Embryonic facial prominence (tissue), 1 donor: ENCODE data around the gene TCHHL1.
A peak's percentile ranks its signal among the peaks of the same experiment; 100 is the strongest.

Experiments
- DNase-seq: peaks from one replicate; pipeline ENCODE4 v3.0.0-alpha.2; 2016; ENCODE audit errors: extremely low spot score

Gene TCHHL1

DNA sequence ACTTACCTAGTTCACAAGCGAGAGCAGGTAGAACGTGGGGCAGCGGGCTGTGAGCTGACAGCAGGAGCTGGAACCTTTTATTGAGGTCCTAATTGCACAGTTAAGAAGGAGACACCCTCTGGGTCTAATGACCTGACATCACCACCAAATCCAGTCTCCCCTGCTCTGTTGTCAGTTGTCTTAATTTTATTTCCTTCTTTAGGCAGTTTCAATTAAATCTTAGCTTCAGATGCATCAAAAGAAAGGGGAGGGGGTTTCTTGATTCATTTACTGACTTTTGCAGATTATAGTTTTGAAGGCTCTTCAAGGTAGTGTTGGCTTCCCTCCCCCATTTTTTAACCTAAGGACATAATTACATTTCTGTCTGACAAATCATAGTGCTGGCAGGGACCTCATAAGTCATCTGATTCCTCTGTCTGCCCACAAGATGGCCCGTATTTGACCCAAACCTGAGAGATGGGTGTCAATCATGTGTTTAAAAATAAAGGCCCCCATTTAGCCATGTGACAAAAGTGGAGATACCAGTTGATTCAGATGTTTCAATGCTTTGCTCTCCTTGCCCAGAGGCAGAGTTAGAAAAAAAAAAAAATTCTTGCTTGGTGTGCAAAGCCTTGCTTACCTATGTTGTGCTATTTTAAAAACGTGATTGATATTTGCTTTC, at the start of gene TCHHL1:
Gene TCHHL1, minus strand, starts transcription at position 51 of the 661 bp plus-strand sequence. CDS start 921 bp downstream, outside the sequence.
- DNase-seq: no peak

DNA sequence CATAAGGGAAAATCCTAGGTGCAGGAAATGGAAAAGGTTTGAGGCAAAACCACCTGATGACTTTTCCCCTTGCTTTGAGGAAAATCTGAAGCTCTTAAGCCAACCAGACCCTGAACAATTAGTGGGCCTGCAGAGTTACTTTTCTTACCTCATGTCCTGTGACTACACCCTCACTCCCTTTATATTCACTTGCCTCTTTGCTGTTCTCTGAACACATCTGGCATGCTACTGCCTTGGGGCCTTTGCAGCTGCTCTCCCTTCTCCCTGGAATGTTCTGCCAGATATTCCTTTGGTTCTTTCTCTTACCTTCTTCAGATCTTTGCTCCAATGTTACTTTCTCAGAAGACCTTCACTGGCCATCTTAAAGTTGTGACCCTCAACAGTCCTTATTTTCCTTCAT, 48.4 kb upstream of the TCHHL1 start:
- no peak for DNase-seq

DNA sequence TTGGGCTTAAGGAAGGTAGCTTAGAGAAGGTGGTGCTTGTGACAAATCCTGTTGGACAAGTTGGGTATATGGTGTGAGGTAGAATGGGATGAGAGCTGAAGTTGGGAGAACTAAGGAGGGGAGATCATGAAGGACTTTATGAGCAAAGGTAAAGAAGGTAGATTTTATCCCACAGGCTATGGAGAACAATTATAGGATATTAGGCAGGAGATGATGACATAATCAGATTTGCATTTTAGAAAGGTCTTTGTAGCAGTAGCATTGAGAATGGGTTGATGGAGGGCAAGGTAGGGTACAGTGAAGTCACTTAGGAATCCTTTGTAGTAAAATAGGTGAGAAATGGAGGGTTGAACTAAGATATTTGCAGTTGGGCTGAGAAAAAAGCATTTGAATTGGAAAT, 41.3 kb upstream of the TCHHL1 start:
- DNase-seq: no peak

GRCh38 chr1:152127673-152128072, 38.8 kb upstream of the TCHHL1 start:
- no peak for DNase-seq

DNA sequence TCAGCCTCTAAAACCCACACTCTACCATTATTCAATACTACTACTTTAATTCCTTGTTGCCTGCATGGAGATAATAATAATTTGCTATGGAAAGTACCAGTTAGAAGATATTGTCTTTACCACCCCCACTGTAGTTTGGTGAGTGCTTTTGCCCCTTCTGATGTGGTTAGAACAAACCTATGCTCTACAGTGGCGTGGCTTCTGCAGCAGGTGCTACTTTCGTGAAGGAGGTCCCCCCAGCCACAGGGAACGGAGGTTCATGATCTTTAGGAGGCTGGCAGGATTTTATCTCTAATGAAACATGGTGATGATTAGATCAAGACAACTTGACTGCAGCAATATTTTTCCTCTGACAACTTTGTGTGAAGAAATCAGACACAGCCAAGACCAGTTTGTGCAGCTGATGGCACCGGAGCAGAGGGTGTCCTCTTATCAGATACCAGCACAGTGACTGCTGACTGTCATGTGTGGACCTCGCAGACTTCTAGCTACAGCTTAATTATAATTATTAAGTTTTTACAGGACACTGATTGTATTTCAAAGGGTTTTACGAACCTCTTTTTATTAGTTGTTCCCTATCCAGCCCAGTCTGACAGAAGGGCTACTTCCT, 37.1 kb upstream of the TCHHL1 start:
- DNase-seq: no peak

GRCh38 chr1:152118915-152119314, 30.1 kb upstream of the TCHHL1 start:
- no peak for DNase-seq

DNA sequence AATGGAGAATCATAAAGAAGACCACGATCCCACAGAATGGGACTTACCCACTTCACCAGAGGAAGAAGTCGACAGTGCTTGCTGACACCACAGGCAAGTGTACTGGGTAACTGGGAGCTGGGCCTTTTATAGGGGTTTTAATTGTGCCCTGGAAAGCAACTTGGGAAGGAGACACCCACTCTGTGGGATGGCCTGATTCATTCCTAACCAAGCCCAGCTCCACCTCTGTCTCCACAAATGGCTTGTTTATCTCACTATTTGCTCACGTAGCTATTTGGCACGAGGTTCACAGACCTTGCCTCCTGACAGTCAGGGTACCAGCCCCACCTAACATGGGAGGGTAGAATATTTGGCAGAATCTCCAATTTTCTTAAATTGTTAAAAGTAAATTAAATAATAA, 26.5 kb upstream of the TCHHL1 start, which contains the start of gene TCHH:
Gene TCHH, minus strand, starts transcription at position 101 of the 400 bp plus-strand sequence. CDS start 1,364 bp downstream, outside the sequence.
- DNase-seq: no peak

DNA sequence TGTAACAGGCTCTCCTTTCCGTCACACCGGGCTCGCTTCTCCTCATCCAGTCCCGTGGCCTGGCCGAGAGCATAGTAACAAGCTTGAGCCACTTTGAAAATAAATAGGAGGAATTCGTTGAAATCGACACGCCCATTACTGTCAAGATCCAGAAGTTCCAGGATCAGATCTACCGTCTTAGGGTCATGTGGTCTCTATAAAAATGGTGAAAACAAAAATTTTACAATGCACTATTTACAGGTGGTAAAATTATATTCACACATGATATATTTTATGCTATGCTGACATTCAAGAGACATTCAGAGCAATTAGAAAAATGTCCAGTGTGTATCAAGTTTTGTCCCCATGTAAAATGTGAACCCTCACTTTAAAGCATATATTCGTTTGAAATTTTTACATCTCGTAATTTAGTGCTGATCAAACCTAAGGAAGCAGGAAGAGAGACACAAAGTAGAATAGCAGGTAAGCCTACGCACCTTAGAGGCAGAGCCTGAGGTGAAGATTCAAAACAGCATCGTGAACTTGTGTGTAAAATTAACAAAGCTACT, 24.1 kb upstream of the TCHHL1 start:
- no peak for DNase-seq

GRCh38 chr1:152112101-152112884, 23.4 kb upstream of the TCHHL1 start:
- no peak for DNase-seq

GRCh38 chr1:152111515-152111968, 22.7 kb upstream of the TCHHL1 start:
- peak; percentile 16 for DNase-seq

DNA sequence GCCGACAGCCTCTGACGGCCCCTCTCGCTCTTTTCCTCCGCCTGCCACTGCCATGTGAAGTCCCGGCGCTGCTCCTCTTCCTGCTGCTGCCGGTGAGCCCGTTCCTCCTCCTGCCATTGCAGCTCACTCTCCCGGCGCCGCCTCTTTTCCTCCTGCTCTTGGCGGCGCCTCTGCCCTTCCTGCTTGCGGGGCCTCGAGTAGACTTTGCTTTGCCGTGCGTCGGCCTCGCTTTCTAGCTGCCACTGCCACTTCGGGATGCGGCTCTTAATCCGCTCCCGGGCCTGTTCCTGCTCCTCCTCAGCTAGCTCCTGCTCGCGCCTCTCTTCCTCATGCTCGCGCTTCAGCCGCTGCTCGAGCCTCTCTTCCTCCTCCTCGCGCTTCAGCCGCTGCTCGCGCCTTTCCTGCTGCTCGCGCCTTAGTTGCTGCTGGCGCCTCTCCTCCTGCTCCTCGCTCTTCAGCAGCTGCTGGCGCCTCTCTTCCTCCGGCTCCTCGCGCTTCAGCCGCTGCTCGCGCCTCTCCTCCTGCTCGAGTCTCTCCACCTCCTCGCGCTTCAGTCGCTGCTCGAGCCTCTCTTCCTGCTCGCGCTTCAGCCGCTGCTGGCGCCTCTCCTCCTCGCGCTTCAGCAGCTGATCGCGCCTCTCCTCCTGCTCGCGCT, 22.1 kb upstream of the TCHHL1 start:
- no peak for DNase-seq

GRCh38 chr1:152110365-152110859, 21.5 kb upstream of the TCHHL1 start:
- DNase-seq: no peak

GRCh38 chr1:152109998-152110294, 21.1 kb upstream of the TCHHL1 start:
- no peak for DNase-seq

DNA sequence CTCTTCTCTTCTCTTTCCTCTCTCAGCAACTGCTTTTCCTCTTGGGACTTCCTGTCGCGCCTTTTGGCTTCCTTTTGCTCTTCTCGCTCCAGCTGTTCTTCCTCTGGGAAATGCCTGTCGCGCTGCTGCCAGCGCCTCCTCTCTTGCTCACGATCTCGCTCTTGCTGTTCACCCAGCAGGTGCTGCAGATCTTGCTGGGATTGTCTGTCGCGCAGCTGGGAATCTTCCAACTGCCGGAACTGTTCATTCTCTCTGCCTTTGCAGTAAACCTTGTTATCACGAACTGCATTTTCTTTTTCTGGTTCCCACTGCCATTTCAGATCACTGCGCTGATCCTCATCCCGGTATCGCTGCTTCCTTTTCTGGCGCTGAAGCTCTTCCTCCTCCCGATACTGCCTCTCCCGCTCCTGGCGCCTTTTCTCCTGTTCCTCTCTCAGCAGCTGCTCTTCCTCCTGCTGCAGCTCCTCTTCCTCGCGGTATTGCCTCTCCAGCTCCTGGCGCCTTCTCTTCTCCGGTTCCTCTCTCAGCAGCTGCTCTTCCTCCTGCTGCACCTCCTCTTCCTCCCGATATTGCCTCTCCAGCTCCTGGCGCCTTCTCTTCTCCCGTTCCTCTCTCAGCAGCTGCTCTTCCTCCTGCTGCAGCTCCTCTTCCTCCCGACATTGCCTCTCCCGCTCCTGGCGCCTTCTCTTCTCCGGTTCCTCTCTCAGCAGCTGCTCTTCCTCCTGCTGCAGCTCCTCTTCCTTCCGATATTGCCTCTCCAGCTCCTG, 20.6 kb upstream of the TCHHL1 start:
- DNase-seq: no peak

DNA sequence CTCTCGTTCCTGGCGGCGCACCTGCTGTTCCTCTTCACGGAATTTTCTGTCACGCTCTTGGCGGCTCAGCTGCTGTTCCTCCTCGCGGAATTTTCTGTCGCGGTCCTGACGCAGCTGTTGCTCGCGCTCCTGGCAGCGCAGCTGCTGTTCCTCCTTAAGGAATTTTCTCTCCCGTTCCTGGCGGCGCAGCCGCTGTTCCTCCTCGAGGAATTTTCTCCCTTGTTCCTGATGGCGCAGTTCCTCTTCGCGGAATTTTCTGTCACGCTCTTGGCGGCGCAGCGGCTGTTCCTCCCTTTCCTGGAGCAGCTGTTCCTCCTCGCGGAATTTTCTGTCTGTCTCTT, 20.0 kb upstream of the TCHHL1 start:
- DNase-seq: no peak

DNA sequence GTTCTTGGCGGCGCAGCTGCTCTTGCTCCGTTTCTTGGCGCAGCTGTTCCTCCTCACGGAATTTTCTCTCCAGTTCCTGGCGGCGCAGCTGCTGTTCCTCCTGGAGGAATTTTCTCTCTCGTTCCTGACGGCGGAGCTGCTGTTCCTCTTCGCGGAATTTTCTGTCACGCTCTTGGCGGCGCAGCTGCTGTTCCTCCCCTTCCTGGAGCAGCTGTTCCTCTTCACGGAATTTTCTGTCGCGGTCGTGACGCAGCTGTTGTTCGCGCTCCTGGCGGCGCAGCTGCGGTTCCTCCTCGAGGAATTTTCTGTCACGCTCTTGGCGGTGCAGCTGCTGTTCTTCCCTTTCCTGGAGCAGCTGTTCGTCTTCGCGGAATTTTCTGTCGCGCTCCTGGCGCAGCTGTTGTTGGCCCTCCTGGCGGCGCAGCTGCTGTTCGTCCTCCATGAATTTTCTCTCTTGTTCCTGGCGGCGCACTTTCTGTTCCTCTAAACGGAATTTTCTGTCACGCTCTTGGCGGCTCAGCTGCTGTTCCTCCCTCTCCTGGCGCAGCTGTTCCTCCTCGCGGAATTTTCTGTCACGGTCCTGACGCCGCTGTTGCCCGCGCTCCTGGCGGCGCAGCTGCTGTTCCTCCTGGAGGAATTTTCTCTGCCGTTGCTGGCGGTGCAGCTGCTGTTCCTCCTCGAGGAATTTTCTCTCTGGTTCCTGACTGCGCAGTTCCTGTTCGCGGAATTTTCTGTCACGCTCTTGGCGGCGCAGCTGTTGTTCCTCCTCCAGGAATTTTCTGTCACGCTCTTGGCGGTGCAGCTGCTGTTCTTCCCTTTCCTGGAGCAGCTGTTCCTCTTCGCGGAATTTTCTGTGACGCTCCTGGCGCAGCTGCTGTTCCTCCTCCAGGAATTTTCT, 19.4 kb upstream of the TCHHL1 start:
- DNase-seq: no peak

GRCh38 chr1:152107031-152107983, 18.4 kb upstream of the TCHHL1 start:
- DNase-seq: no peak

- no peak for DNase-seq
These were observed 16.0 kb upstream of the TCHHL1 start for GRCh38 chr1:152104854-152105253.

- DNase-seq: no peak
These were observed 8.1 kb upstream of the TCHHL1 start for GRCh38 chr1:152096931-152097330.
